Duodenal mucosa (tissue), 2 donors: ENCODE measurements around the gene GREB1.
A peak's percentile ranks its signal among the peaks of the same experiment; 100 is the strongest.

Experiments
- H3K27ac ChIP-seq: one replicate; pipeline ENCODE4 v1.7.0; 2013; ENCODE audit warnings: low read depth, low read length
- H3K27me3 ChIP-seq, 2 donors: one replicate each; pipeline ENCODE4 v1.7.0; 2013; ENCODE audit warnings: low read length in 2 of 2, control low read depth in 1 of 2; ENCODE audit not compliant: insufficient read depth in 2 of 2, control insufficient read depth in 1 of 2
- H3K36me3 ChIP-seq, 2 donors: one replicate each; pipeline ENCODE4 v1.7.0; 2013; ENCODE audit warnings: low read length in 2 of 2, control low read depth in 1 of 2; ENCODE audit not compliant: insufficient read depth in 2 of 2, control insufficient read depth in 1 of 2
- H3K4me1 ChIP-seq, 2 donors: one replicate each; pipeline ENCODE4 v1.7.0; 2013; ENCODE audit warnings: low read length in 2 of 2, control low read depth in 1 of 2; ENCODE audit not compliant: insufficient read depth in 2 of 2, control insufficient read depth in 1 of 2
- H3K4me3 ChIP-seq, 2 donors: one replicate each; pipeline ENCODE4 v1.7.0; 2013; ENCODE audit warnings: low read length in 2 of 2, low read depth in 1 of 2
- H3K9ac ChIP-seq, 2 donors: one replicate each; pipeline ENCODE4 v1.7.0; 2013; ENCODE audit warnings: low read length in 2 of 2, low read depth in 1 of 2
- H3K9me3 ChIP-seq, 2 donors: one replicate each; pipeline ENCODE4 v1.7.0; 2013; ENCODE audit warnings: low read length in 2 of 2, control low read depth in 1 of 2; ENCODE audit not compliant: control insufficient read depth in 1 of 2

The GREB1 gene

GRCh38 chr2:11495844-11496681 is 37.8 kb upstream of the GREB1 start:
- peaks cover 0 to 7% of the 10 kb centered on the region in 2 donors for H3K4me1 ChIP-seq
- no peak overlapping the region for H3K4me3 ChIP-seq
- no peak overlapping the region for H3K27ac ChIP-seq
- no peaks in the 10 kb centered on the region for H3K36me3 ChIP-seq
- H3K9me3 ChIP-seq: no peaks in the 10 kb centered on the region
- H3K27me3 ChIP-seq: peaks cover 0 to 4% of the 10 kb centered on the region in 2 donors
- no peak overlapping the region for H3K9ac ChIP-seq

GRCh38 chr2:11498543-11499034 is 35.3 kb upstream of the GREB1 start:
- no peaks in the 10 kb centered on the region for H3K36me3 ChIP-seq
- H3K27me3 ChIP-seq: peaks cover 0 to 4% of the 10 kb centered on the region in 2 donors
- H3K9me3 ChIP-seq: no peaks in the 10 kb centered on the region
- peaks cover 0 to 12% of the 10 kb centered on the region in 2 donors for H3K4me1 ChIP-seq
- no peak overlapping the region for H3K4me3 ChIP-seq
- no peak overlapping the region for H3K27ac ChIP-seq
- no peak overlapping the region for H3K9ac ChIP-seq

GRCh38 chr2:11499081-11499743 is 34.6 kb upstream of the GREB1 start:
- H3K4me1 ChIP-seq: peaks cover 0 to 12% of the 10 kb centered on the region in 2 donors
- H3K36me3 ChIP-seq: no peaks in the 10 kb centered on the region
- no peak overlapping the region for H3K9ac ChIP-seq
- H3K4me3 ChIP-seq: no peak overlapping the region
- H3K27ac ChIP-seq: no peak overlapping the region
- H3K9me3 ChIP-seq: no peaks in the 10 kb centered on the region
- H3K27me3 ChIP-seq: peaks cover 0 to 4% of the 10 kb centered on the region in 2 donors

DNA sequence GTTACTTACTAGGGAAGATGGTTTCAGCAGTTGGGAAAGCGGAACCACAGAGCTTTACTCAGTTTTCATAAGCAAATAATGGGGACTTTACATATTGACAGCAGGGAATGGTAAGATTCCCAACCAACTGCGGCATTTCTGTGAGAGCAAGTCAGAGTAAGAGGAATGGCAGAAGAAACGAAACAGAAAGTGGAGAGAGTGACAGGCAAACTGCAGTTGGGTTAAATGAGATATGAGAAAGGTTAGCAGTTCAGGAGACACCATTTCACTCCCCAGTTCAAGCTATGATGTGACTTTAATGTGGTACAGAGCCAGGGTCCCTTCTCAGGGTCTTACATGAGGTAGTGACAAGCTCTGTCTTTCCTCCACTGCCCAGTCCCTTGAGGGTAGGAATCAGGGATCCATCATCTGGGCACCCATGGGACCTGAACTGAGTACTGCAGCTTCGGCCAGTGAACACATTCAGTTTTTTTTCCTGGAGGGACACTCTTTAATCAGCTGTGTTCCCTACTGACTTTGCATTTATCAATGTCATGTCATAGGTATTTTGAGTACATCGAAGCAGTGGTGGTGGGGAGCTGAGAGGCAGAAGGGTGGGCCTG is 33.0 kb upstream of the GREB1 start:
- no peaks in the 10 kb centered on the region for H3K9me3 ChIP-seq
- H3K36me3 ChIP-seq: no peaks in the 10 kb centered on the region
- no peak overlapping the region for H3K9ac ChIP-seq
- no peak overlapping the region for H3K27ac ChIP-seq
- H3K27me3 ChIP-seq: peaks cover 0 to 4% of the 10 kb centered on the region in 2 donors
- peak overlapping the region in 1 of 2 donors; percentile 40 for H3K4me3 ChIP-seq
- peaks cover 0 to 12% of the 10 kb centered on the region in 2 donors for H3K4me1 ChIP-seq

DNA sequence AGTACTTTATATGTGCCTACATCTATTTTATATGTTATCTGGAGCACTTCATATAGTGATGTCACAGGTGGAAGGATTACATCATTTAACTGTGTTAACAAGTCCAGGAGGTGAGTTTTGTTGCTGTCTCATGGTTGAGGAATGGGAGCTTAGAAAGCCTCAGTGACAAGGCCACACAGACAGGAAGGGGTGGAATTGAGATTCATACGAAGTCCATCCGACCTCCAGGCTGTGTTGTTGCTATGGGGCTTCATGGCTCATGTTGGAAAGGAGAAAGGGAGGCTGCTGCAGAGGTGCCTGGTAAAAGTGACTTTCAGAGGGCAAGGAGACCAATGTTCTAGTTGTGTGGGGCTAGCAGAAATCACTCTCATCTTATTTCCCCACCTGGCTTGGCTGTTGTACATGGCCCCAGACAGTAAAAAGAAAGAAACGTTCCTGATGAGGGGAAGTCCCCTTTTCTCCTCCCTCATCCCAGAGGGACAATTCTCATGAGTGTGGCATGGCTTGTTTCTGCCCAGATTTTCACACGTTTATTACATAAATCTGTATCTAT is 31.0 kb upstream of the GREB1 start:
- H3K4me3 ChIP-seq: no peak overlapping the region
- no peak overlapping the region for H3K9ac ChIP-seq
- peaks cover 0 to 4% of the 10 kb centered on the region in 2 donors for H3K27me3 ChIP-seq
- H3K36me3 ChIP-seq: no peaks in the 10 kb centered on the region
- H3K9me3 ChIP-seq: no peaks in the 10 kb centered on the region
- no peak overlapping the region for H3K27ac ChIP-seq
- peaks cover 3 to 19% of the 10 kb centered on the region in 2 donors for H3K4me1 ChIP-seq

GRCh38 chr2:11503354-11503927 is 30.4 kb upstream of the GREB1 start:
- no peak overlapping the region for H3K27ac ChIP-seq
- peaks cover 3 to 20% of the 10 kb centered on the region in 2 donors for H3K4me1 ChIP-seq
- peaks cover 0 to 4% of the 10 kb centered on the region in 2 donors for H3K27me3 ChIP-seq
- H3K36me3 ChIP-seq: no peaks in the 10 kb centered on the region
- H3K4me3 ChIP-seq: no peak overlapping the region
- H3K9me3 ChIP-seq: no peaks in the 10 kb centered on the region
- no peak overlapping the region for H3K9ac ChIP-seq

GRCh38 chr2:11505652-11506610 is 27.9 kb upstream of the GREB1 start:
- Histone ChIP-seq H3K36me3 (no peaks in the 10 kb centered on the region), H3K9me3 (no peaks in the 10 kb centered on the region), H3K27me3 (no peaks in the 10 kb centered on the region), H3K4me3 (no peak overlapping the region), H3K27ac (no peak overlapping the region), H3K4me1 (peaks cover 3 to 14% of the 10 kb centered on the region in 2 donors), H3K9ac (no peak overlapping the region)

- H3K36me3 ChIP-seq: no peaks in the 10 kb centered on the region
- no peak overlapping the region for H3K4me3 ChIP-seq
- H3K27me3 ChIP-seq: no peaks in the 10 kb centered on the region
- H3K9ac ChIP-seq: no peak overlapping the region
- H3K27ac ChIP-seq: no peak overlapping the region
- peaks cover 3 to 8% of the 10 kb centered on the region in 2 donors for H3K4me1 ChIP-seq
- no peaks in the 10 kb centered on the region for H3K9me3 ChIP-seq
These were observed 27.3 kb upstream of the GREB1 start for GRCh38 chr2:11506611-11506969.

DNA sequence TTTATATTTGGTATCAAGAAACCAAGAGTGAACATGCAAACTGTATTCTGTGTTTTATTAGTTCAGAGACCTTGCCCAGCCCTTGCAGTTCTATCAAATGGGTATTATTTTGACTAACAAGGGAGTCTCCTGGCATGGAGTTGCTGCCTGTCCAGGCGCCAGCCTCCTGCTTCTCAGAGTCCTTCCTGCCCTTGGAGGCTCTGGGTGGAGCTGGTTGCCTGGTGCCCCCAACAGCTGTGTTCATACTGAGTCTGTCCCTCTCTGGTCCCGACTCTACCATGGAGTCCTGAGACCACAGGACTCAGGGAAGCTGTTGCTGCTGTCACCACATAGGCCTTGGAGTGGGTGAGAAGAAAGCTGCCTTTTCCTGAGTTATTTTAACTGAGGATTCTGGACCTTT is 26.3 kb upstream of the GREB1 start:
- peaks cover 3 to 8% of the 10 kb centered on the region in 2 donors for H3K4me1 ChIP-seq
- H3K36me3 ChIP-seq: no peaks in the 10 kb centered on the region
- H3K9me3 ChIP-seq: no peaks in the 10 kb centered on the region
- H3K4me3 ChIP-seq: no peak overlapping the region
- no peaks in the 10 kb centered on the region for H3K27me3 ChIP-seq
- H3K9ac ChIP-seq: no peak overlapping the region
- no peak overlapping the region for H3K27ac ChIP-seq
